B cell (primary cell): ENCODE data around the gene APBA2. TPM values are rescaled to one million over a fixed set of nuclear protein-coding genes. Genes with fewer than 3 reads are reported as not detected.

Source experiments
- ATAC-seq: fragments of 200-7000 bp; cut with Tn5 transposase; one replicate; pipeline ENCODE4 v1.10.0; 2021; ENCODE audit warnings: low read depth, mild to moderate bottlenecking, moderate number of reproducible peaks, moderate library complexity
- CTCF ChIA-PET: fragments of 350-600 bp; sonication (Branson Sonifier 250); formaldehyde crosslinking; loops from one replicate; lab custom pipeline; 2021; ENCODE audit warnings: antibody characterized with exemption, inconsistent platforms; lab: Charles Lee
- POLR2A ChIA-PET: fragments of 350-600 bp; sonication (Branson Sonifier 250); formaldehyde crosslinking; loops from one replicate; lab custom pipeline; 2021; ENCODE audit warnings: antibody characterized with exemption; lab: Charles Lee
- DNase-seq: peaks from one replicate; pipeline ENCODE4 v3.0.0; 2013
- H2AFZ ChIP-seq: 2 replicates; pipeline ENCODE4 v1.6.1; 2012; ENCODE audit warnings: mild to moderate bottlenecking, low read depth, low read length; ENCODE audit not compliant: insufficient read depth, poor library complexity, severe bottlenecking
- H3K27ac ChIP-seq, 2 donors: 1 replicate in 1 of 2; 2 replicates in 1 of 2; pipeline ENCODE4 v1.5.1; 2012 to 2013; ENCODE audit warnings: low read length in 2 of 2, mild to moderate bottlenecking in 2 of 2, moderate library complexity in 1 of 2
- H3K27me3 ChIP-seq, 4 experiments: fragments of 200-600 bp in 1 of 4; sonication (generic) in 1 of 4; replicated peaks in 1 of 4; 1 replicate in 2 of 4; 2 replicates in 2 of 4; pipeline versions ENCODE4 v1.6.1 to v1.7.0; 2013 to 2016; ENCODE audit warnings: low read length in 3 of 4, mild to moderate bottlenecking in 2 of 4, mixed read lengths in 1 of 4, moderate library complexity in 1 of 4; ENCODE audit not compliant: insufficient read depth in 4 of 4, control insufficient read depth in 3 of 4; ENCODE audit errors: control extremely low read depth in 1 of 4
- H3K36me3 ChIP-seq, 2 experiments: replicated peaks in 1 of 2; 1 replicate in 1 of 2; 2 replicates in 1 of 2; pipeline versions ENCODE4 v1.6.1 to v1.7.1; 2013; ENCODE audit warnings: low read length in 1 of 2; ENCODE audit not compliant: insufficient read depth in 2 of 2, control insufficient read depth in 1 of 2; ENCODE audit errors: control extremely low read depth in 1 of 2, extremely low read depth in 1 of 2
- H3K4me1 ChIP-seq, 2 donors: fragments of 200-600 bp in 1 of 2; sonication (generic) in 1 of 2; 1 replicate in 1 of 2; 2 replicates in 1 of 2; pipeline versions ENCODE4 v1.5.1 to v1.6.1; 2013 to 2017; ENCODE audit warnings: low read length in 2 of 2; ENCODE audit not compliant: control insufficient read depth in 2 of 2, insufficient read depth in 2 of 2
- H3K4me2 ChIP-seq: replicated peaks from 2 replicates; pipeline ENCODE3; 2012; ENCODE audit warnings: mild to moderate bottlenecking, low read depth, low read length; ENCODE audit not compliant: poor library complexity, severe bottlenecking
- H3K4me3 ChIP-seq, 5 experiments: fragments of 200-600 bp in 1 of 5; sonication (generic) in 1 of 5; 1 replicate in 3 of 5; 2 replicates in 2 of 5; pipeline versions ENCODE4 v1.5.1 to v1.7.0; 2011 to 2016; ENCODE audit warnings: low read length in 4 of 5, mild to moderate bottlenecking in 4 of 5, low read depth in 2 of 5, control low read depth in 1 of 5, moderate library complexity in 1 of 5; ENCODE audit not compliant: insufficient read depth in 1 of 5; ENCODE audit errors: control extremely low read depth in 1 of 5, extremely low read depth in 1 of 5
- H3K79me2 ChIP-seq: fragments of 200-600 bp; sonication (generic); one replicate; pipeline ENCODE4 v1.6.0; 2016; ENCODE audit warnings: low read length; ENCODE audit not compliant: control insufficient read depth, insufficient read depth
- H3K9ac ChIP-seq: fragments of 200-600 bp; sonication (generic); 2 replicates; pipeline ENCODE4 v1.6.1; 2017; ENCODE audit warnings: mild to moderate bottlenecking, low read length, moderate library complexity
- H3K9me3 ChIP-seq, 3 donors: one replicate each; pipeline versions ENCODE4 v1.6.1 to v1.7.1; 2013; ENCODE audit warnings: low read length in 2 of 3; ENCODE audit not compliant: control insufficient read depth in 2 of 3, insufficient read depth in 1 of 3; ENCODE audit errors: control extremely low read depth in 1 of 3
- H4K20me1 ChIP-seq: 2 replicates; pipeline ENCODE4 v1.6.0; 2012; ENCODE audit warnings: mild to moderate bottlenecking, low read length; ENCODE audit not compliant: insufficient read depth, control insufficient read depth, poor library complexity, severe bottlenecking
- H3K27ac Mint-ChIP-seq: one replicate; pipeline ENCODE4 v1.8.0; 2021; ENCODE audit warnings: mixed read lengths
- H3K27me3 Mint-ChIP-seq: one replicate; pipeline ENCODE4 v1.8.0; 2021; ENCODE audit warnings: mixed read lengths
- H3K4me1 Mint-ChIP-seq: one replicate; pipeline ENCODE4 v1.8.0; 2021; ENCODE audit warnings: mixed read lengths
- H3K4me3 Mint-ChIP-seq: one replicate; pipeline ENCODE4 v1.8.0; 2021; ENCODE audit warnings: mixed read lengths
- H3K9me3 Mint-ChIP-seq: one replicate; pipeline ENCODE4 v1.8.0; 2022; ENCODE audit warnings: mixed read lengths; ENCODE audit not compliant: insufficient read depth
- EZH2 ChIP-seq: IDR thresholded peaks from 2 replicates; pipeline ENCODE4 v1.6.1; 2012; ENCODE audit warnings: borderline replicate concordance, low read depth, mild to moderate bottlenecking, moderate library complexity, low read length; ENCODE audit not compliant: insufficient read depth, poor library complexity, severe bottlenecking
- WGBS: methylation state at CpG from one replicate; pipeline ENCODE4 v1.1.5; 2013; ENCODE audit warnings: missing lambda C conversion rate; ENCODE audit not compliant: insufficient coverage; 5-methylcytosine and 5-hydroxymethylcytosine counted together
- intact Hi-C: fragments of 100-400 bp; cut with micrococcal nuclease; formaldehyde crosslinking; loops from one replicate; pipeline ENCODE4 v1.10.0; 2022
- polyA plus RNA-seq: library from polyadenylated mRNA; depleted of rRNA; stranded (reverse); fragments of >200 nt; gene quantifications from 2 replicates; pipeline ENCODE4 v1.2.3, GENCODE V29; 2012
- total RNA-seq, 2 donors: library from RNA; stranded (reverse); fragments of 120-200 nt in 1 of 2; gene quantifications; 1 replicate in 1 of 2; 2 replicates in 1 of 2; pipeline versions ENCODE4 v1.2.3 to v1.2.4, GENCODE V29; 2013 to 2022
- TF ChIP-seq, protein P1 (sequence below): fragments of 200-600 bp; IDR thresholded peaks from one replicate; pipeline ENCODE4 v1.8.0; 2022; ENCODE audit warnings: antibody characterized with exemption, mild to moderate bottlenecking

The APBA2 gene
- total and polyA plus RNA-seq, 2 donors (not counting 1 experiment from before 2014, with no cell fraction given), result 0.19 TPM; not detected in 1

DNA sequence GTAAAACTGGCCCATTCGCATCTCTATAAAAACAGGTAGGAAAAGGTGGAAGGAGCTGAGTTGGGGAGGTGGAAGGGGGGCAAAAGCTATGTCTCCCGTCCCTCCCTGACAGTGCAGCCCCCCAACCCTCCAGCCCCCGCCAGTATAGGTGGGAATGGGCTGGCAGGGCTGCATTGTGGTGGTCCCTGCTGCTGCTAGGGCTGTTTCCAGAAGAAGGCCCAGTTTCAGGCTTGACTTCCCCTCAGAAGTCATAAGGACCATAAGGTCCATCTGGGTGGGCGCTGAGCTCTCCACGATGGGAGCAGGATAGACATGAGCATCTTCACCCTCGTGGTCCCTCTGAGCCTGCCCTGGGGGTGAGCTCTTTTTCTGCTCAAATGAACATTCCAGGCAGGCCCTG lies 44.2 kb downstream of the APBA2 start:
- Mint-ChIP-seq H3K27me3 (peaks cover 2% of the 10 kb centered on the region), H3K9me3 (no peaks in the 10 kb centered on the region), H3K4me1 (no peaks in the 10 kb centered on the region), H3K27ac (no peak overlapping the region), H3K4me3 (no peak overlapping the region)
- intact Hi-C loops, result no loop called here
- Histone ChIP-seq H2AFZ (no peak overlapping the region), H3K9ac (no peak overlapping the region), H4K20me1 (no peaks in the 10 kb centered on the region), H3K36me3 (no peaks in the 10 kb centered on the region), H3K4me2 (no peak overlapping the region), H3K27ac (no peak overlapping the region), H3K4me3 (no peak overlapping the region), H3K9me3 (peaks cover 0 to 33% (median 0%) of the 10 kb centered on the region in 3 donors), H3K27me3 (no peaks in the 10 kb centered on the region), H3K4me1 (no peaks in the 10 kb centered on the region), H3K79me2 (no peaks in the 10 kb centered on the region)
- POLR2A ChIA-PET, result no interaction called here
- ATAC-seq (no peak), DNase-seq (no peak)
- WGBS, result 85% methylated on average over 6 of the region's 6 CpGs
- CTCF ChIA-PET, result no interaction called here
- TF ChIP-seq, protein P1, sequence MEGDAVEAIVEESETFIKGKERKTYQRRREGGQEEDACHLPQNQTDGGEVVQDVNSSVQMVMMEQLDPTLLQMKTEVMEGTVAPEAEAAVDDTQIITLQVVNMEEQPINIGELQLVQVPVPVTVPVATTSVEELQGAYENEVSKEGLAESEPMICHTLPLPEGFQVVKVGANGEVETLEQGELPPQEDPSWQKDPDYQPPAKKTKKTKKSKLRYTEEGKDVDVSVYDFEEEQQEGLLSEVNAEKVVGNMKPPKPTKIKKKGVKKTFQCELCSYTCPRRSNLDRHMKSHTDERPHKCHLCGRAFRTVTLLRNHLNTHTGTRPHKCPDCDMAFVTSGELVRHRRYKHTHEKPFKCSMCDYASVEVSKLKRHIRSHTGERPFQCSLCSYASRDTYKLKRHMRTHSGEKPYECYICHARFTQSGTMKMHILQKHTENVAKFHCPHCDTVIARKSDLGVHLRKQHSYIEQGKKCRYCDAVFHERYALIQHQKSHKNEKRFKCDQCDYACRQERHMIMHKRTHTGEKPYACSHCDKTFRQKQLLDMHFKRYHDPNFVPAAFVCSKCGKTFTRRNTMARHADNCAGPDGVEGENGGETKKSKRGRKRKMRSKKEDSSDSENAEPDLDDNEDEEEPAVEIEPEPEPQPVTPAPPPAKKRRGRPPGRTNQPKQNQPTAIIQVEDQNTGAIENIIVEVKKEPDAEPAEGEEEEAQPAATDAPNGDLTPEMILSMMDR, result no peak
- no peak for TF ChIP-seq EZH2

DNA sequence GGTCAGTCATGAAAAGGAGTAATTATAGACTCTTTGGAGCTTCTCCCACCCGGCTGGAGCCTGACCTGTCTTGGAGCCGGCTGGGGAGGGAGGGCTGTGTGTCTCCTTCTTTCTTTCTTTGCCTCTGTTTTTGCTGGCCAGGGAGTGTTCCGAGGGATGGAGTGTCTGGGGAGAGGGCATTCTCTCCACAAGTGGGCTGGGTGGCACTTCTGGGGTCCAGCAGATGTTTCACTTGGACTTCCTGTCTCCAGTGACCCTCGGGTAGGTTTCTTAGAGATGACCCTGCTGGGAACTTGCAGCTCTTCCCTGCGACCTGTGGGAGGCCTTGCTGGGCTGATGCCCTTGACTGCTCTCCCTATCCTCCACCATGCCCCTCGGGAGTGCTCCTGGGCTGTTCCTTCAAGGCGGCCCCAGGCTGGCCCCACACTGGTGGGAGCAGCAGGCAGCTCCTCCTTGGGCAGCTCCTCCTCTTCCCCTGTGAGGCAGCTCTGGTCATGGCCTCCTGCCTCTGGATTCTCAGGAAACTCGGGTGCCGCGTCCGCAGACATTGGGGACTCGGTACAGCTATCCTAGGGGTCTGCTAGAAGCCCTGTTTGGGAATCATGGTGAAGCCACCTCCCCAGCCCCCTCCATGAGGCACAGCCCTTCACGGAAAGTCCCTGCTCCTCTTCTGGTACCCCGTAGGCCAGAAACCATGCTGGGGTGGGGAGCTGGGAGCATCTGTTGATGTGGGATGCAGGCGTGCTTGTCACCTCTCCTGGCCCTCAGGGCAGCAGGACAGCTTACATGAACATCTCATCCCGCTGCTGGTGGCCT lies 44.9 kb downstream of the APBA2 start:
- ATAC-seq (no peak), DNase-seq (no peak)
- TF ChIP-seq EZH2, result no peak
- TF ChIP-seq, protein P1, result no peak
- Histone ChIP-seq H3K4me3 (no peak overlapping the region), H3K27ac (no peak overlapping the region), H3K27me3 (no peaks in the 10 kb centered on the region), H3K79me2 (no peaks in the 10 kb centered on the region), H3K9me3 (peaks cover 0 to 33% (median 0%) of the 10 kb centered on the region in 3 donors), H3K36me3 (no peaks in the 10 kb centered on the region), H3K4me2 (no peak overlapping the region), H4K20me1 (no peaks in the 10 kb centered on the region), H3K4me1 (no peaks in the 10 kb centered on the region), H2AFZ (no peak overlapping the region), H3K9ac (no peak overlapping the region)
- intact Hi-C loops, result no loop called here
- 86% methylated on average over 13 of the region's 16 CpGs for WGBS
- Mint-ChIP-seq H3K9me3 (no peaks in the 10 kb centered on the region), H3K27me3 (no peaks in the 10 kb centered on the region), H3K27ac (no peak overlapping the region), H3K4me1 (no peaks in the 10 kb centered on the region), H3K4me3 (no peak overlapping the region)
- ChIA-PET CTCF (no interaction called here), POLR2A (no interaction called here)
